Panc1 (cell line): ENCODE results near the gene CYP3A5.

Experiments
- CTCF ChIP-seq: fragments of 450-650 bp; IDR thresholded peaks from 2 replicates; pipeline ENCODE4 v1.5.1; 2017; ENCODE audit warnings: mild to moderate bottlenecking
- POLR2AphosphoS5 ChIP-seq: IDR thresholded peaks from 2 replicates; pipeline ENCODE4 v1.6.1; 2012; ENCODE audit warnings: mild to moderate bottlenecking, low read depth, low read length, moderate library complexity
- REST ChIP-seq, 2 experiments: IDR thresholded peaks; 2 replicates each; pipeline ENCODE4 v1.6.1; 2011 to 2012; ENCODE audit warnings: low read depth in 2 of 2, control low read depth in 1 of 2, low read length in 1 of 2, mild to moderate bottlenecking in 1 of 2, moderate library complexity in 1 of 2; ENCODE audit not compliant: insufficient read depth in 1 of 2

GRCh38 chr7:99599836-99600235 lies 80.0 kb downstream of the CYP3A5 start:
- TF ChIP-seq CTCF (no peak), POLR2AphosphoS5 (no peak), REST (IDR thresholded peaks at IDR 0.05; ENCODE audit: insufficient read depth in 1 of 2, low read depth in 2 of 2, low read length in 1 of 2) (no peak)
